Thyroid gland (tissue), 4 donors: Measurements from ENCODE around the gene WDR31.

ENCODE experiments used
- POLR2A ChIP-seq, 2 donors: fragments of 450-650 bp; IDR thresholded peaks; one replicate each; pipeline ENCODE4 v1.6.1; 2017; ENCODE audit warnings: antibody characterized with exemption in 2 of 2, mild to moderate bottlenecking in 2 of 2, moderate library complexity in 1 of 2
- TF ChIP-seq, protein P1 (sequence below), 6 experiments: fragments of 200-600 bp in 3 of 6; fragments of 450-650 bp in 3 of 6; sonication (generic) in 3 of 6; IDR thresholded peaks; one replicate each; pipeline ENCODE4 v1.5.1; 2016 to 2019; ENCODE audit warnings: antibody characterized with exemption in 6 of 6, mild to moderate bottlenecking in 2 of 6, inconsistent platforms in 1 of 6, moderate library complexity in 1 of 6

DNA sequence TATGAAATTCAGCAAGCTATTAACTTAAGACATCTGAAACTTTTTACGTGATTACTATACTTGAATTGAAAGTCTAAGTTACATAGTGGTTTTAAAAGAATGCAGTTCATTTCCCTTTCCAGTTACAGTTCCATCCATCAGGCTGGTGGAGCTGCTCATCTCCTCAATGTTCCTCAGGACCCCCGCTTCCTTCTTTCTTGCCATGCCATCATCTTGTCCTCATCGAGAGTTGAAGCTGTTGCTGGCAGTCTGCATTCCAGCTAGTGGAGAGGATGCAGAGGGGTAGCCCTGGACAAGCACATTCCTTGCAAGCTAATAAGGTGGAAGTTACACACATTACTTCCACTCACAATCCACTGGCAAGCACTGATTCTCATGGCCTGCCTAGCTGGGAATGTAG, 28.1 kb downstream of the WDR31 start:
- TF ChIP-seq, protein P1, sequence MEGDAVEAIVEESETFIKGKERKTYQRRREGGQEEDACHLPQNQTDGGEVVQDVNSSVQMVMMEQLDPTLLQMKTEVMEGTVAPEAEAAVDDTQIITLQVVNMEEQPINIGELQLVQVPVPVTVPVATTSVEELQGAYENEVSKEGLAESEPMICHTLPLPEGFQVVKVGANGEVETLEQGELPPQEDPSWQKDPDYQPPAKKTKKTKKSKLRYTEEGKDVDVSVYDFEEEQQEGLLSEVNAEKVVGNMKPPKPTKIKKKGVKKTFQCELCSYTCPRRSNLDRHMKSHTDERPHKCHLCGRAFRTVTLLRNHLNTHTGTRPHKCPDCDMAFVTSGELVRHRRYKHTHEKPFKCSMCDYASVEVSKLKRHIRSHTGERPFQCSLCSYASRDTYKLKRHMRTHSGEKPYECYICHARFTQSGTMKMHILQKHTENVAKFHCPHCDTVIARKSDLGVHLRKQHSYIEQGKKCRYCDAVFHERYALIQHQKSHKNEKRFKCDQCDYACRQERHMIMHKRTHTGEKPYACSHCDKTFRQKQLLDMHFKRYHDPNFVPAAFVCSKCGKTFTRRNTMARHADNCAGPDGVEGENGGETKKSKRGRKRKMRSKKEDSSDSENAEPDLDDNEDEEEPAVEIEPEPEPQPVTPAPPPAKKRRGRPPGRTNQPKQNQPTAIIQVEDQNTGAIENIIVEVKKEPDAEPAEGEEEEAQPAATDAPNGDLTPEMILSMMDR (IDR thresholded peaks at IDR 0.05): no peak
- TF ChIP-seq POLR2A (IDR thresholded peaks at IDR 0.05): no peak
